Adipose tissue (tissue), 3 donors: ENCODE data around the gene DAB2IP. TPM values are rescaled to one million over a fixed set of nuclear protein-coding genes. Genes with fewer than 3 reads are reported as not detected.

Experiments used
- H3K27ac ChIP-seq: one replicate; pipeline ENCODE4 v1.5.1; 2013; ENCODE audit warnings: low read depth, low read length
- WGBS, 3 donors: extraction: QIAGEN DNeasy Blood & Tissue Kit; methylation state at CpG; one replicate each; pipeline ENCODE4 v1.1.7; 2013; 5-methylcytosine and 5-hydroxymethylcytosine counted together
- polyA plus RNA-seq, 3 donors: library from polyadenylated mRNA; stranded (reverse); fragments of 200-250 nt; gene quantifications; one replicate each; pipeline ENCODE4 v1.2.3, GENCODE V29; 2013
- donor health status: healthy with polysubstance abuse.
- donor health status: Bipolar disorder and iron deficiency.
- donor health status: healthy.

DAB2IP gene
- polyA plus RNA-seq, 3 donors: 9.7 to 29.9 (median 20.6) TPM

GRCh38 chr9:121771851-121772599 is 120.6 kb downstream of the DAB2IP start:
- H3K27ac ChIP-seq: no peak overlapping the region
- 89 to 94% (median 90%) methylated on average over 16 of the region's 16 CpGs for WGBS, 3 donors

GRCh38 chr9:121772600-121773285 is 121.3 kb downstream of the DAB2IP start:
- 90 to 94% (median 93%) methylated on average over 34 to 45 of the region's 45 CpGs for WGBS, 3 donors
- H3K27ac ChIP-seq: no peak overlapping the region

GRCh38 chr9:121773286-121773953 is 122.0 kb downstream of the DAB2IP start:
- H3K27ac ChIP-seq: no peak overlapping the region

GRCh38 chr9:121773954-121774714 is 122.7 kb downstream of the DAB2IP start:
- WGBS, 3 donors: 87 to 93% (median 93%) methylated on average over 19 of the region's 19 CpGs
- no peak overlapping the region for H3K27ac ChIP-seq

More at GRCh38 chr9:121773286-121773953, 122.0 kb downstream of the DAB2IP start:
- WGBS, 3 donors: 93 to 98% (median 94%) methylated on average over 14 to 18 of the region's 18 CpGs

- H3K27ac ChIP-seq: no peak overlapping the region
- WGBS, 3 donors: 91 to 92% (median 92%) methylated on average over 26 of the region's 26 CpGs
Measured at GRCh38 chr9:121774715-121775613, 123.5 kb downstream of the DAB2IP start.

GRCh38 chr9:121776001-121776738 is 124.7 kb downstream of the DAB2IP start:
- 94 to 95% (median 94%) methylated on average over 23 of the region's 23 CpGs for WGBS, 3 donors
- H3K27ac ChIP-seq: no peak overlapping the region

GRCh38 chr9:121776739-121777637 is 125.6 kb downstream of the DAB2IP start:
- H3K27ac ChIP-seq: no peak overlapping the region
- WGBS, 3 donors: 91 to 94% (median 92%) methylated on average over 7 to 8 of the region's 8 CpGs

GRCh38 chr9:121778252-121779225 is 127.1 kb downstream of the DAB2IP start:
- H3K27ac ChIP-seq: no peak overlapping the region
- 82 to 94% (median 88%) methylated on average over 4 of the region's 4 CpGs for WGBS, 3 donors

- no peak overlapping the region for H3K27ac ChIP-seq
- WGBS, 3 donors: 71 to 86% (median 77%) methylated on average over 13 of the region's 13 CpGs
Measured at GRCh38 chr9:121779381-121780117, 128.1 kb downstream of the DAB2IP start.

GRCh38 chr9:121780177-121781040 is 129.0 kb downstream of the DAB2IP start:
- WGBS, 3 donors: 86 to 91% (median 86%) methylated on average over 17 of the region's 17 CpGs
- H3K27ac ChIP-seq: no peak overlapping the region

- WGBS, 3 donors: 91 to 95% (median 92%) methylated on average over 8 of the region's 8 CpGs
- no peak overlapping the region for H3K27ac ChIP-seq
Measured at GRCh38 chr9:121781145-121781548, 129.7 kb downstream of the DAB2IP start.

- WGBS, 3 donors: 94 to 97% (median 95%) methylated on average over 17 of the region's 17 CpGs
- H3K27ac ChIP-seq: no peak overlapping the region
Measured at GRCh38 chr9:121781701-121782464, 130.4 kb downstream of the DAB2IP start.
